H9 (cell line): ENCODE measurements around the gene METTL21C. TPM values are rescaled to one million over a fixed set of nuclear protein-coding genes. Genes with fewer than 3 reads are reported as not detected.

Source experiments
- DNase-seq: peaks from one replicate; pipeline ENCODE4 v3.0.0-alpha.2; 2017
- H2AFZ ChIP-seq: one replicate; pipeline ENCODE4 v1.6.1; 2013; ENCODE audit warnings: mild to moderate bottlenecking, low read length, control low read depth, moderate library complexity
- H2AK5ac ChIP-seq: 2 replicates; pipeline ENCODE4 v1.6.1; 2013; ENCODE audit warnings: low read length, control low read depth, mixed read lengths; ENCODE audit not compliant: insufficient read length
- H2BK120ac ChIP-seq: one replicate; pipeline ENCODE4 v1.6.1; 2013; ENCODE audit warnings: low read depth, mild to moderate bottlenecking, low read length, control low read depth, inconsistent platforms; ENCODE audit not compliant: poor library complexity, severe bottlenecking
- H2BK12ac ChIP-seq: 2 replicates; pipeline ENCODE4 v1.6.1; 2013; ENCODE audit warnings: low read length, control low read depth, mixed read lengths, low read depth; ENCODE audit not compliant: insufficient read length
- H2BK15ac ChIP-seq: 2 replicates; pipeline ENCODE4 v1.6.1; 2013; ENCODE audit warnings: low read depth, low read length, control low read depth
- H2BK20ac ChIP-seq: one replicate; pipeline ENCODE4 v1.6.1; 2013; ENCODE audit warnings: low read depth, mild to moderate bottlenecking, low read length, control low read depth, inconsistent platforms; ENCODE audit not compliant: poor library complexity, severe bottlenecking
- H2BK5ac ChIP-seq: 2 replicates; pipeline ENCODE4 v1.6.1; 2013; ENCODE audit warnings: low read length, control low read depth, mixed read lengths; ENCODE audit not compliant: insufficient read length
- H3K14ac ChIP-seq: 2 replicates; pipeline ENCODE4 v1.6.1; 2013; ENCODE audit warnings: low read length, control low read depth; ENCODE audit not compliant: insufficient read depth
- H3K18ac ChIP-seq: 2 replicates; pipeline ENCODE4 v1.6.1; 2013; ENCODE audit warnings: low read depth, mild to moderate bottlenecking, mixed read lengths, low read length, control low read depth; ENCODE audit not compliant: insufficient read length
- H3K23ac ChIP-seq: 2 replicates; pipeline ENCODE4 v1.6.1; 2013; ENCODE audit warnings: low read length, control low read depth, mixed read lengths, low read depth; ENCODE audit not compliant: insufficient read length
- H3K23me2 ChIP-seq: 2 replicates; pipeline ENCODE4 v1.6.1; 2013; ENCODE audit warnings: low read depth, mild to moderate bottlenecking, mixed read lengths, low read length, control low read depth; ENCODE audit not compliant: insufficient read length, poor library complexity, severe bottlenecking
- H3K27ac ChIP-seq: 2 replicates; pipeline ENCODE4 v1.5.1; 2013; ENCODE audit warnings: low read length, control low read depth, mixed read lengths, low read depth; ENCODE audit not compliant: insufficient read length
- H3K27me3 ChIP-seq: 2 replicates; pipeline ENCODE4 v1.6.1; 2013; ENCODE audit warnings: low read length, control low read depth, inconsistent platforms; ENCODE audit not compliant: insufficient read depth
- H3K4ac ChIP-seq: 2 replicates; pipeline ENCODE4 v1.6.1; 2013; ENCODE audit warnings: low read depth, mild to moderate bottlenecking, control low read depth, inconsistent platforms, low read length, moderate library complexity
- H3K4me1 ChIP-seq: 2 replicates; pipeline ENCODE4 v1.6.1; 2013; ENCODE audit warnings: low read length, control low read depth, inconsistent platforms; ENCODE audit not compliant: insufficient read depth
- H3K4me2 ChIP-seq: 2 replicates; pipeline ENCODE4 v1.6.1; 2013; ENCODE audit warnings: low read length, control low read depth, mixed read lengths; ENCODE audit not compliant: insufficient read length, insufficient read depth
- H3K56ac ChIP-seq: 2 replicates; pipeline ENCODE4 v1.6.1; 2013; ENCODE audit warnings: low read depth, mild to moderate bottlenecking, mixed read lengths, low read length, control low read depth; ENCODE audit not compliant: insufficient read length
- H3K79me1 ChIP-seq: 2 replicates; pipeline ENCODE4 v1.6.1; 2013; ENCODE audit warnings: low read depth, mild to moderate bottlenecking, moderate library complexity, low read length, control low read depth, inconsistent platforms; ENCODE audit not compliant: insufficient read depth, poor library complexity, severe bottlenecking
- H3K79me2 ChIP-seq: 2 replicates; pipeline ENCODE4 v1.6.1; 2013; ENCODE audit warnings: low read length, control low read depth, inconsistent platforms; ENCODE audit not compliant: insufficient read depth
- H3K9ac ChIP-seq: 2 replicates; pipeline ENCODE4 v1.6.1; 2013; ENCODE audit warnings: low read length, control low read depth, mixed read lengths; ENCODE audit not compliant: insufficient read length; ENCODE audit errors: extremely low read depth
- H3K9me3 ChIP-seq: one replicate; pipeline ENCODE4 v1.6.1; 2013; ENCODE audit warnings: low read depth, low read length, inconsistent platforms; ENCODE audit not compliant: control insufficient read depth
- H3T11ph ChIP-seq: one replicate; pipeline ENCODE4 v1.6.1; 2013; ENCODE audit warnings: mild to moderate bottlenecking, low read length, control low read depth, inconsistent platforms
- H4K20me1 ChIP-seq: one replicate; pipeline ENCODE4 v1.6.1; 2013; ENCODE audit not compliant: control insufficient read depth, insufficient read length, insufficient read depth
- H4K5ac ChIP-seq: 2 replicates; pipeline ENCODE4 v1.6.1; 2013; ENCODE audit warnings: low read depth, mild to moderate bottlenecking, mixed read lengths, low read length, control low read depth; ENCODE audit not compliant: insufficient read length
- H4K8ac ChIP-seq: replicated peaks from 2 replicates; pipeline ENCODE4 v1.6.1; 2013; ENCODE audit warnings: low read length, control low read depth, mixed read lengths, low read depth; ENCODE audit not compliant: insufficient read length
- H4K91ac ChIP-seq: 2 replicates; pipeline ENCODE4 v1.6.1; 2013; ENCODE audit warnings: low read depth, mild to moderate bottlenecking, moderate library complexity, mixed read lengths, low read length, control low read depth; ENCODE audit not compliant: insufficient read length
- H3K27ac Mint-ChIP-seq, 3 experiments: 2 replicates in 2 of 3; 3 replicates in 1 of 3; pipeline ENCODE4 v1.8.0; 2020 to 2021; ENCODE audit warnings: mixed read lengths in 3 of 3, mild to moderate bottlenecking in 1 of 3, moderate library complexity in 1 of 3
- H3K27me3 Mint-ChIP-seq: 2 replicates; pipeline ENCODE4 v1.8.0; 2021; ENCODE audit warnings: low read depth, mild to moderate bottlenecking, moderate library complexity, mixed read lengths
- H3K36me3 Mint-ChIP-seq, 3 experiments: 2 replicates in 2 of 3; 3 replicates in 1 of 3; pipeline ENCODE4 v1.8.0; 2020 to 2021; ENCODE audit warnings: low read depth in 3 of 3, mixed read lengths in 3 of 3; ENCODE audit not compliant: insufficient read depth in 1 of 3
- H3K4me1 Mint-ChIP-seq, 2 experiments: 2 replicates each; pipeline ENCODE4 v1.8.0; 2020; ENCODE audit warnings: mixed read lengths in 2 of 2
- H3K4me3 Mint-ChIP-seq, 2 experiments: 2 replicates in 1 of 2; 3 replicates in 1 of 2; pipeline ENCODE4 v1.8.0; 2020 to 2021; ENCODE audit warnings: mild to moderate bottlenecking in 2 of 2, mixed read lengths in 2 of 2, moderate library complexity in 1 of 2
- H3K9me3 Mint-ChIP-seq, 2 experiments: 2 replicates in 1 of 2; 3 replicates in 1 of 2; pipeline ENCODE4 v1.8.0; 2020; ENCODE audit warnings: mild to moderate bottlenecking in 2 of 2, mixed read lengths in 2 of 2, moderate library complexity in 1 of 2
- total RNA-seq: library from RNA; stranded (reverse); gene quantifications from 2 replicates; pipeline ENCODE4 v1.2.1, GENCODE V29; 2021
- TF ChIP-seq, protein P1 (sequence below): fragments of 200-600 bp; sonication (generic); conservative IDR thresholded peaks from 3 replicates; pipeline ENCODE4 v1.8.0; 2021; ENCODE audit warnings: antibody characterized with exemption, mild to moderate bottlenecking

The METTL21C gene
- total RNA-seq, 1 experiment from 2014 or later: not detected

DNA sequence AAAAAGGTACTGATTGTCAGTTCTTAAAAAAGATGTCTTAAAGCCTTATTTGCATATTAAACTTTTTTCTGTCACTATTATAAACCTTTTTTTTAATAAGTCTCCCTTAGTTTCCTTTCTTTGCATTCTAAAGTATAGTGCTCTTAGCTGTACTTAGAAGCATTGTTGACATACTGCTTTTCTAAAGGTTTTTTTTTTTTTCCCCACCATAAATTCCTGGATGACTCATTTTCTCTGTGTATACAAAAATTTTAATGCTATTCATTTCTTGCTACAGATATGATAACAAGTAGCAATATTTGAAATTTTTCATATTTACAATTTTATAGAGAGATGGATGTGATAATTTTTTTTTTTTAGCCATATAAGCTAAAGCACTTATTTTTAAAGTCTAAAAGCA, 43.5 kb downstream of the METTL21C start:
- Histone ChIP-seq H3K56ac (no peak overlapping the region), H3K18ac (no peak overlapping the region), H2BK120ac (no peak overlapping the region), H3K79me2 (no peaks in the 10 kb centered on the region), H2BK5ac (no peak overlapping the region), H3K27me3 (no peaks in the 10 kb centered on the region), H3K9ac (no peak overlapping the region), H3K23ac (no peak overlapping the region), H4K20me1 (no peaks in the 10 kb centered on the region), H3K79me1 (no peaks in the 10 kb centered on the region), H3K4me1 (no peaks in the 10 kb centered on the region), H3K4me2 (no peak overlapping the region), H2BK20ac (no peak overlapping the region), H3K23me2 (no peaks in the 10 kb centered on the region), H4K91ac (no peak overlapping the region), H3K9me3 (no peaks in the 10 kb centered on the region), H2AK5ac (no peak overlapping the region), H3K27ac (no peak overlapping the region), H4K5ac (no peak overlapping the region), H3T11ph (no peak overlapping the region), H3K14ac (no peak overlapping the region), H4K8ac (no peak overlapping the region), H2BK12ac (no peak overlapping the region), H2AFZ (no peak overlapping the region), H2BK15ac (no peak overlapping the region), H3K4ac (no peak overlapping the region)
- no peak for DNase-seq
- Mint-ChIP-seq H3K27me3 (no peaks in the 10 kb centered on the region), H3K4me1 (no peaks in the 10 kb centered on the region), H3K4me3 (no peak overlapping the region), H3K36me3 (peaks cover 11 to 48% (median 47%) of the 10 kb centered on the region in 3 experiments; a peak in 6 of 7 replicates), H3K27ac (no peak overlapping the region; a peak in 1 of 7 replicates), H3K9me3 (no peaks in the 10 kb centered on the region)
- TF ChIP-seq, protein P1, sequence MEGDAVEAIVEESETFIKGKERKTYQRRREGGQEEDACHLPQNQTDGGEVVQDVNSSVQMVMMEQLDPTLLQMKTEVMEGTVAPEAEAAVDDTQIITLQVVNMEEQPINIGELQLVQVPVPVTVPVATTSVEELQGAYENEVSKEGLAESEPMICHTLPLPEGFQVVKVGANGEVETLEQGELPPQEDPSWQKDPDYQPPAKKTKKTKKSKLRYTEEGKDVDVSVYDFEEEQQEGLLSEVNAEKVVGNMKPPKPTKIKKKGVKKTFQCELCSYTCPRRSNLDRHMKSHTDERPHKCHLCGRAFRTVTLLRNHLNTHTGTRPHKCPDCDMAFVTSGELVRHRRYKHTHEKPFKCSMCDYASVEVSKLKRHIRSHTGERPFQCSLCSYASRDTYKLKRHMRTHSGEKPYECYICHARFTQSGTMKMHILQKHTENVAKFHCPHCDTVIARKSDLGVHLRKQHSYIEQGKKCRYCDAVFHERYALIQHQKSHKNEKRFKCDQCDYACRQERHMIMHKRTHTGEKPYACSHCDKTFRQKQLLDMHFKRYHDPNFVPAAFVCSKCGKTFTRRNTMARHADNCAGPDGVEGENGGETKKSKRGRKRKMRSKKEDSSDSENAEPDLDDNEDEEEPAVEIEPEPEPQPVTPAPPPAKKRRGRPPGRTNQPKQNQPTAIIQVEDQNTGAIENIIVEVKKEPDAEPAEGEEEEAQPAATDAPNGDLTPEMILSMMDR: no peak
